PFSK-1 (cell line): Measurements from ENCODE around the gene MAOB.

Source experiments
- FOXP2 ChIP-seq: optimal IDR thresholded peaks from 2 replicates; pipeline ENCODE3; 2011; ENCODE audit warnings: borderline replicate concordance, control low read depth, inconsistent platforms; ENCODE audit not compliant: insufficient read depth; ENCODE audit errors: extremely low read length, extremely low read depth
- POLR2AphosphoS5 ChIP-seq: IDR thresholded peaks from 2 replicates; pipeline ENCODE4 v1.6.1; 2012; ENCODE audit warnings: low read depth, mild to moderate bottlenecking, control low read depth, low read length, moderate library complexity
- SIN3A ChIP-seq: IDR thresholded peaks from 2 replicates; pipeline ENCODE4 v1.6.1; 2012; ENCODE audit warnings: mild to moderate bottlenecking, low read length, moderate library complexity, borderline replicate concordance; ENCODE audit not compliant: insufficient read depth
- TAF1 ChIP-seq: IDR thresholded peaks from 2 replicates; pipeline ENCODE4 v1.6.1; 2012; ENCODE audit warnings: low read length, control low read depth, borderline replicate concordance; ENCODE audit not compliant: insufficient read depth
- TF ChIP-seq, protein P1 (sequence below), 2 experiments: IDR thresholded peaks; 2 replicates each; pipeline versions ENCODE4 v1.6.1 to v1.8.0; 2011 to 2012; ENCODE audit warnings: low read depth in 2 of 2, low read length in 2 of 2, control low read depth in 1 of 2, inconsistent platforms in 1 of 2, mild to moderate bottlenecking in 1 of 2, moderate library complexity in 1 of 2; ENCODE audit not compliant: insufficient read depth in 1 of 2

DNA sequence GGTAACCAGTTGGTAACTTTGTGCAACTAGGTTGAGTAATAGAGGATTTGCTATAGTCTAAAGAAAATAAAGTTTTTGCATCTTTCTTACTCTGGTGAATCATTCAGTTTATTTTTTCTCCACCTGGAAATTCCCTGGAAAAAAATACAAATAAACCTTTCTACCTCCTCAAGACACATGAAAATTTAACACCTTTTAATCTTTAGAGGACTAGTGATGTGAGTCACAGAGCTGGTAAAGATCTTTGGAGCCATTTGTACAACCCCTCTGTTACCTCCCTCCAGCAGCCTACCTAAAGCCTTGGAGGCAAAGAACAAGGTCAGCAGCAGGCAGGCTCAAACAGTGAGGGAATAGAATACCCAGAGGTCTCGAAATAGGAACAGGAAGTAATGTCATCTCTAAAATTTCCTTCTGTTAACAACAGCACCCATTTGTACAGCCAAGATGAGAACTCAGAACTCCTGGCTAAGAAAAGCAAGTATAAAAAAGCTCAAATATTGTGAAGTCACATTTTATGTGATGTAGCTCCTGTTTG, 10.2 kb upstream of the MAOB start:
- TF ChIP-seq POLR2AphosphoS5: no peak
- TF ChIP-seq, protein P1, sequence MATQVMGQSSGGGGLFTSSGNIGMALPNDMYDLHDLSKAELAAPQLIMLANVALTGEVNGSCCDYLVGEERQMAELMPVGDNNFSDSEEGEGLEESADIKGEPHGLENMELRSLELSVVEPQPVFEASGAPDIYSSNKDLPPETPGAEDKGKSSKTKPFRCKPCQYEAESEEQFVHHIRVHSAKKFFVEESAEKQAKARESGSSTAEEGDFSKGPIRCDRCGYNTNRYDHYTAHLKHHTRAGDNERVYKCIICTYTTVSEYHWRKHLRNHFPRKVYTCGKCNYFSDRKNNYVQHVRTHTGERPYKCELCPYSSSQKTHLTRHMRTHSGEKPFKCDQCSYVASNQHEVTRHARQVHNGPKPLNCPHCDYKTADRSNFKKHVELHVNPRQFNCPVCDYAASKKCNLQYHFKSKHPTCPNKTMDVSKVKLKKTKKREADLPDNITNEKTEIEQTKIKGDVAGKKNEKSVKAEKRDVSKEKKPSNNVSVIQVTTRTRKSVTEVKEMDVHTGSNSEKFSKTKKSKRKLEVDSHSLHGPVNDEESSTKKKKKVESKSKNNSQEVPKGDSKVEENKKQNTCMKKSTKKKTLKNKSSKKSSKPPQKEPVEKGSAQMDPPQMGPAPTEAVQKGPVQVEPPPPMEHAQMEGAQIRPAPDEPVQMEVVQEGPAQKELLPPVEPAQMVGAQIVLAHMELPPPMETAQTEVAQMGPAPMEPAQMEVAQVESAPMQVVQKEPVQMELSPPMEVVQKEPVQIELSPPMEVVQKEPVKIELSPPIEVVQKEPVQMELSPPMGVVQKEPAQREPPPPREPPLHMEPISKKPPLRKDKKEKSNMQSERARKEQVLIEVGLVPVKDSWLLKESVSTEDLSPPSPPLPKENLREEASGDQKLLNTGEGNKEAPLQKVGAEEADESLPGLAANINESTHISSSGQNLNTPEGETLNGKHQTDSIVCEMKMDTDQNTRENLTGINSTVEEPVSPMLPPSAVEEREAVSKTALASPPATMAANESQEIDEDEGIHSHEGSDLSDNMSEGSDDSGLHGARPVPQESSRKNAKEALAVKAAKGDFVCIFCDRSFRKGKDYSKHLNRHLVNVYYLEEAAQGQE (IDR thresholded peaks at IDR 0.05; ENCODE audit: insufficient read depth in 1 of 2, low read depth in 2 of 2, low read length in 2 of 2): no peak
- TF ChIP-seq TAF1: no peak
- no peak for TF ChIP-seq SIN3A
- TF ChIP-seq FOXP2: no peak
